GM12874 (cell line): Measurements from ENCODE around the gene NDUFAF5.

Experiments used
- CTCF ChIP-seq: IDR thresholded peaks from 2 replicates; pipeline ENCODE4 v1.5.1; 2011; ENCODE audit warnings: low read depth, mild to moderate bottlenecking, control low read depth, low read length, moderate library complexity; ENCODE audit not compliant: insufficient read depth

Gene NDUFAF5

GRCh38 chr20:13765868-13766416, 18.9 kb upstream of the NDUFAF5 start:
- TF ChIP-seq CTCF: no peak

GRCh38 chr20:13770141-13770540, 14.7 kb upstream of the NDUFAF5 start:
- no peak for TF ChIP-seq CTCF

- TF ChIP-seq CTCF: no peak
Measured at GRCh38 chr20:13771853-13772453, 12.9 kb upstream of the NDUFAF5 start.

GRCh38 chr20:13772529-13772928, 12.3 kb upstream of the NDUFAF5 start:
- no peak for TF ChIP-seq CTCF

GRCh38 chr20:13775867-13776266, 9.0 kb upstream of the NDUFAF5 start:
- no peak for TF ChIP-seq CTCF

GRCh38 chr20:13777171-13777601, 7.6 kb upstream of the NDUFAF5 start:
- TF ChIP-seq CTCF: no peak

- TF ChIP-seq CTCF: no peak
Measured at GRCh38 chr20:13778827-13779226, 6.0 kb upstream of the NDUFAF5 start.

- TF ChIP-seq CTCF: no peak
Measured at GRCh38 chr20:13783528-13783927, 1.3 kb upstream of the NDUFAF5 start.
